Erythroblast (primary cell): ENCODE measurements around the gene E2F4.

Source experiments
- GATA1 ChIP-seq: IDR thresholded peaks from 2 replicates; pipeline ENCODE4 v1.6.1; 2011; ENCODE audit warnings: low read depth, mild to moderate bottlenecking, control low read depth, low read length, moderate library complexity
- POLR2A ChIP-seq: IDR thresholded peaks from 2 replicates; pipeline ENCODE4 v1.6.1; 2011; ENCODE audit warnings: mild to moderate bottlenecking, low read length

- TF ChIP-seq POLR2A (no peak), GATA1 (no peak)
Measured at GRCh38 chr16:67179421-67180080, 12.4 kb upstream of the E2F4 start.
